Dedifferentiated amniotic fluid mesenchymal stem cell (primary cell): ENCODE measurements around the gene PROZ.
"Not testable (repeated sequence)": the region's sequence is repeated elsewhere in the genome, so short reads cannot be mapped to it uniquely, and the experiment has no call there.

ENCODE experiments used
- DNase-seq: peaks from one replicate; pipeline ENCODE4 v3.0.0-alpha.2; 2016; ENCODE audit errors: extremely low spot score

The PROZ gene

GRCh38 chr13:113155982-113156655, 2.3 kb upstream of the PROZ start:
- no peak for DNase-seq

- no peak for DNase-seq
Measured at GRCh38 chr13:113157206-113157928, 1.1 kb upstream of the PROZ start.

GRCh38 chr13:113158946-113159345, 498 bp downstream of the PROZ start:
- DNase-seq: no peak

GRCh38 chr13:113159701-113160100, 1.3 kb downstream of the PROZ start:
- DNase-seq: no peak

- DNase-seq: no peak
Measured at GRCh38 chr13:113160983-113161382, 2.5 kb downstream of the PROZ start.

- no peak for DNase-seq
Measured at GRCh38 chr13:113161433-113161832, 3.0 kb downstream of the PROZ start.

GRCh38 chr13:113161975-113162374, 3.5 kb downstream of the PROZ start:
- DNase-seq: not testable (repeated sequence)

- no peak for DNase-seq
Measured at GRCh38 chr13:113162783-113163685, 4.6 kb downstream of the PROZ start.

GRCh38 chr13:113164492-113164891, 6.0 kb downstream of the PROZ start:
- DNase-seq: no peak

- no peak for DNase-seq
Measured at GRCh38 chr13:113166266-113166665, 7.8 kb downstream of the PROZ start.

- no peak for DNase-seq
Measured at GRCh38 chr13:113166681-113167080, 8.2 kb downstream of the PROZ start.

GRCh38 chr13:113167155-113167554, 8.7 kb downstream of the PROZ start:
- DNase-seq: no peak

- DNase-seq: no peak
Measured at GRCh38 chr13:113167575-113167974, 9.1 kb downstream of the PROZ start.

- no peak for DNase-seq
Measured at GRCh38 chr13:113168211-113168610, 9.8 kb downstream of the PROZ start.

- no peak for DNase-seq
Measured at GRCh38 chr13:113169277-113170272, 11.1 kb downstream of the PROZ start.

- DNase-seq: no peak
Measured at GRCh38 chr13:113170511-113170910, 12.1 kb downstream of the PROZ start.

- no peak for DNase-seq
Measured at GRCh38 chr13:113171250-113172125, 13.0 kb downstream of the PROZ start.

GRCh38 chr13:113172419-113172926, 14.0 kb downstream of the PROZ start:
- no peak for DNase-seq

GRCh38 chr13:113176280-113176679, 17.8 kb downstream of the PROZ start:
- no peak for DNase-seq

- no peak for DNase-seq
Measured at GRCh38 chr13:113176822-113177221, 18.4 kb downstream of the PROZ start.
